T-helper 1 cell treated with Interleukin-12 subunit alpha and Interleukin-12 subunit beta and Interleukin-4 antibody, amounts not matched to agents 30 μg/mL and 1 μg/mL, for 36 hours (primary cell): ENCODE results near the gene PLCXD3.

Experiments
- H3K27ac Mint-ChIP-seq: one replicate; pipeline ENCODE4 v1.8.0; 2021; ENCODE audit warnings: mild to moderate bottlenecking, mixed read lengths
- H3K27me3 Mint-ChIP-seq: one replicate; pipeline ENCODE4 v1.8.0; 2021; ENCODE audit warnings: low read depth, mixed read lengths
- H3K36me3 Mint-ChIP-seq: one replicate; pipeline ENCODE4 v1.8.0; 2021; ENCODE audit warnings: low read depth, mixed read lengths
- H3K4me1 Mint-ChIP-seq: one replicate; pipeline ENCODE4 v1.8.0; 2021; ENCODE audit warnings: low read depth, mixed read lengths
- H3K4me3 Mint-ChIP-seq: one replicate; pipeline ENCODE4 v1.8.0; 2021; ENCODE audit warnings: mild to moderate bottlenecking, moderate library complexity, mixed read lengths
- H3K9me3 Mint-ChIP-seq: one replicate; pipeline ENCODE4 v1.8.0; 2021; ENCODE audit warnings: mixed read lengths

PLCXD3 gene

GRCh38 chr5:41369799-41370198 is 140.6 kb downstream of the PLCXD3 start:
- H3K4me3 Mint-ChIP-seq: no peak overlapping the region
- no peaks in the 10 kb centered on the region for H3K27me3 Mint-ChIP-seq
- H3K9me3 Mint-ChIP-seq: no peaks in the 10 kb centered on the region
- H3K36me3 Mint-ChIP-seq: no peaks in the 10 kb centered on the region
- no peak overlapping the region for H3K27ac Mint-ChIP-seq
- H3K4me1 Mint-ChIP-seq: no peaks in the 10 kb centered on the region

GRCh38 chr5:41368158-41368557 is 142.2 kb downstream of the PLCXD3 start:
- H3K9me3 Mint-ChIP-seq: no peaks in the 10 kb centered on the region
- H3K27me3 Mint-ChIP-seq: no peaks in the 10 kb centered on the region
- H3K27ac Mint-ChIP-seq: no peak overlapping the region
- no peaks in the 10 kb centered on the region for H3K4me1 Mint-ChIP-seq
- H3K4me3 Mint-ChIP-seq: no peak overlapping the region
- no peaks in the 10 kb centered on the region for H3K36me3 Mint-ChIP-seq

GRCh38 chr5:41365369-41365768 is 145.0 kb downstream of the PLCXD3 start:
- Mint-ChIP-seq H3K27ac (no peak overlapping the region), H3K9me3 (no peaks in the 10 kb centered on the region), H3K4me1 (no peaks in the 10 kb centered on the region), H3K4me3 (no peak overlapping the region), H3K36me3 (no peaks in the 10 kb centered on the region), H3K27me3 (no peaks in the 10 kb centered on the region)

GRCh38 chr5:41364346-41364745 is 146.1 kb downstream of the PLCXD3 start:
- H3K4me1 Mint-ChIP-seq: no peaks in the 10 kb centered on the region
- H3K36me3 Mint-ChIP-seq: no peaks in the 10 kb centered on the region
- no peaks in the 10 kb centered on the region for H3K27me3 Mint-ChIP-seq
- H3K9me3 Mint-ChIP-seq: no peaks in the 10 kb centered on the region
- H3K4me3 Mint-ChIP-seq: no peak overlapping the region
- no peak overlapping the region for H3K27ac Mint-ChIP-seq

- no peaks in the 10 kb centered on the region for H3K9me3 Mint-ChIP-seq
- no peak overlapping the region for H3K27ac Mint-ChIP-seq
- H3K4me1 Mint-ChIP-seq: no peaks in the 10 kb centered on the region
- no peak overlapping the region for H3K4me3 Mint-ChIP-seq
- no peaks in the 10 kb centered on the region for H3K36me3 Mint-ChIP-seq
- no peaks in the 10 kb centered on the region for H3K27me3 Mint-ChIP-seq
Measured at GRCh38 chr5:41363343-41363986, 146.9 kb downstream of the PLCXD3 start.

GRCh38 chr5:41356786-41357185 is 153.6 kb downstream of the PLCXD3 start:
- no peaks in the 10 kb centered on the region for H3K36me3 Mint-ChIP-seq
- no peak overlapping the region for H3K27ac Mint-ChIP-seq
- no peaks in the 10 kb centered on the region for H3K4me1 Mint-ChIP-seq
- no peaks in the 10 kb centered on the region for H3K9me3 Mint-ChIP-seq
- H3K27me3 Mint-ChIP-seq: no peaks in the 10 kb centered on the region
- H3K4me3 Mint-ChIP-seq: no peak overlapping the region

- no peaks in the 10 kb centered on the region for H3K36me3 Mint-ChIP-seq
- no peak overlapping the region for H3K27ac Mint-ChIP-seq
- H3K27me3 Mint-ChIP-seq: no peaks in the 10 kb centered on the region
- H3K4me1 Mint-ChIP-seq: no peaks in the 10 kb centered on the region
- H3K4me3 Mint-ChIP-seq: no peak overlapping the region
- H3K9me3 Mint-ChIP-seq: no peaks in the 10 kb centered on the region
Measured at GRCh38 chr5:41349846-41350245, 160.6 kb downstream of the PLCXD3 start.

- Mint-ChIP-seq H3K27ac (no peak overlapping the region), H3K4me1 (no peaks in the 10 kb centered on the region), H3K27me3 (no peaks in the 10 kb centered on the region), H3K9me3 (no peaks in the 10 kb centered on the region), H3K36me3 (no peaks in the 10 kb centered on the region), H3K4me3 (no peak overlapping the region)
Measured at GRCh38 chr5:41347569-41347968, 162.8 kb downstream of the PLCXD3 start.

GRCh38 chr5:41346609-41347008 is 163.8 kb downstream of the PLCXD3 start:
- Mint-ChIP-seq H3K36me3 (no peaks in the 10 kb centered on the region), H3K27ac (no peak overlapping the region), H3K27me3 (no peaks in the 10 kb centered on the region), H3K4me1 (no peaks in the 10 kb centered on the region), H3K9me3 (no peaks in the 10 kb centered on the region), H3K4me3 (no peak overlapping the region)

- Mint-ChIP-seq H3K4me1 (no peaks in the 10 kb centered on the region), H3K27ac (no peak overlapping the region), H3K9me3 (no peaks in the 10 kb centered on the region), H3K27me3 (no peaks in the 10 kb centered on the region), H3K4me3 (no peak overlapping the region), H3K36me3 (no peaks in the 10 kb centered on the region)
Measured at GRCh38 chr5:41345295-41345694, 165.1 kb downstream of the PLCXD3 start.

GRCh38 chr5:41339339-41339738 is 171.1 kb downstream of the PLCXD3 start:
- Mint-ChIP-seq H3K4me1 (no peaks in the 10 kb centered on the region), H3K27ac (no peak overlapping the region), H3K9me3 (no peaks in the 10 kb centered on the region), H3K27me3 (no peaks in the 10 kb centered on the region), H3K36me3 (no peaks in the 10 kb centered on the region), H3K4me3 (no peak overlapping the region)

- no peak overlapping the region for H3K4me3 Mint-ChIP-seq
- H3K36me3 Mint-ChIP-seq: no peaks in the 10 kb centered on the region
- no peaks in the 10 kb centered on the region for H3K9me3 Mint-ChIP-seq
- no peaks in the 10 kb centered on the region for H3K27me3 Mint-ChIP-seq
- no peak overlapping the region for H3K27ac Mint-ChIP-seq
- H3K4me1 Mint-ChIP-seq: no peaks in the 10 kb centered on the region
Measured at GRCh38 chr5:41338136-41338675, 172.2 kb downstream of the PLCXD3 start.

- H3K4me1 Mint-ChIP-seq: no peaks in the 10 kb centered on the region
- no peak overlapping the region for H3K27ac Mint-ChIP-seq
- H3K27me3 Mint-ChIP-seq: no peaks in the 10 kb centered on the region
- H3K36me3 Mint-ChIP-seq: no peaks in the 10 kb centered on the region
- no peaks in the 10 kb centered on the region for H3K9me3 Mint-ChIP-seq
- no peak overlapping the region for H3K4me3 Mint-ChIP-seq
Measured at GRCh38 chr5:41337724-41338123, 172.7 kb downstream of the PLCXD3 start.

GRCh38 chr5:41337216-41337615 is 173.2 kb downstream of the PLCXD3 start:
- Mint-ChIP-seq H3K4me1 (no peaks in the 10 kb centered on the region), H3K27ac (no peak overlapping the region), H3K36me3 (no peaks in the 10 kb centered on the region), H3K9me3 (no peaks in the 10 kb centered on the region), H3K4me3 (no peak overlapping the region), H3K27me3 (no peaks in the 10 kb centered on the region)

GRCh38 chr5:41336471-41336870 is 173.9 kb downstream of the PLCXD3 start:
- Mint-ChIP-seq H3K4me1 (no peaks in the 10 kb centered on the region), H3K27ac (no peak overlapping the region), H3K4me3 (no peak overlapping the region), H3K36me3 (no peaks in the 10 kb centered on the region), H3K27me3 (no peaks in the 10 kb centered on the region), H3K9me3 (no peaks in the 10 kb centered on the region)
